ENCODE measurements around the gene NRDC.
"Not testable (repeated sequence)": the region's sequence is repeated elsewhere in the genome, so short reads cannot be mapped to it uniquely, and the experiment has no call there.

Gene NRDC

GRCh38 chr1:51878616-51879336 lies at the start of gene NRDC:
Gene NRDC, minus strand, starts transcription at chr1:51878727. Its CDS starts 112 bp downstream, at chr1:51878615.
- DNase-seq (ENCODE audit: low read depth) = peak; percentile 98

DNA sequence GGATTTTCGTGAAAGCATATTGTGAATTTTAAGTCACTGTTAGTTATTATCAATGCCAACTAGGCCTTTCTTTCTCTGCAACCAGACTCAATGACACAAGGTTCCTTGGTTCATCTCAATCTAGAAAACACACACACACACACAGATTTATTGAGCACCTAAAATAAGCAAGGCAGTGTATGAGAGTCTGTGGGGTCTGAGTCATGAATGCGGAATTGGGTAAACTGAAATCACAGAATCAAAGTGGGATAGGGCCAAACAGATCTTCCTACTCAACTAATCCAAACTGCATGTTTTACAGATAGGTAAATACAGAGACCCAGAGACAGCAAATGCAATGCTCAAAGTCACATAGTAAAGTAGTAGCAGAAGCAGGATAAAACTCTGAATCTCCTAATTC lies 48.5 kb upstream of the NRDC start:
- DNase-seq (ENCODE audit: low read depth) = no peak

GRCh38 chr1:51926171-51926812 lies 47.8 kb upstream of the NRDC start:
- DNase-seq (ENCODE audit: low read depth) = no peak

DNA sequence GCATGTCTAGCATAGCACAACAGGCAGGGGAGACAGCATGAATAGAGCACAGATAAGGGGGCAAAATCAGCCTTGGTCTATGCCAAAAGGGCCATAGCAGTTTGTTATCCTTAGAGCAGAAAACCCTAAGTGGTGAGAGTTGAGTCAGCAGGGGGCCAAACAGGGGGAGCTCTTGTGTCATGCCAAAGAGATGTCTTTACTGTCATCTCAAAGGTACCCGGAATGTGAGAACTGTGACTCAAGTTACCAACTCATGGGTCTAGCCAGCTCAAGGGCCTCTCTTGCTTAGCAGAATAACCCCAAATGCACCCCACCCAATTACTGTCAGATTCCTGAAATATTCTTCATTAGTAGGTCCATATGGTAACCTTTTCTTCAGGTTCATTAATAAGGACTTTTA lies 45.9 kb upstream of the NRDC start:
- no peak for DNase-seq (ENCODE audit: low read depth)

GRCh38 chr1:51922040-51922439 lies 43.5 kb upstream of the NRDC start:
- no peak for DNase-seq (ENCODE audit: low read depth)

GRCh38 chr1:51920130-51920529 lies 41.6 kb upstream of the NRDC start:
- DNase-seq (ENCODE audit: low read depth) = no peak

- no peak for DNase-seq (ENCODE audit: low read depth)
Observed at GRCh38 chr1:51919684-51920083, 41.2 kb upstream of the NRDC start.

- no peak for DNase-seq (ENCODE audit: low read depth)
Observed at GRCh38 chr1:51916587-51917405, 38.3 kb upstream of the NRDC start.

GRCh38 chr1:51915951-51916350 lies 37.4 kb upstream of the NRDC start:
- no peak for DNase-seq (ENCODE audit: low read depth)

DNA sequence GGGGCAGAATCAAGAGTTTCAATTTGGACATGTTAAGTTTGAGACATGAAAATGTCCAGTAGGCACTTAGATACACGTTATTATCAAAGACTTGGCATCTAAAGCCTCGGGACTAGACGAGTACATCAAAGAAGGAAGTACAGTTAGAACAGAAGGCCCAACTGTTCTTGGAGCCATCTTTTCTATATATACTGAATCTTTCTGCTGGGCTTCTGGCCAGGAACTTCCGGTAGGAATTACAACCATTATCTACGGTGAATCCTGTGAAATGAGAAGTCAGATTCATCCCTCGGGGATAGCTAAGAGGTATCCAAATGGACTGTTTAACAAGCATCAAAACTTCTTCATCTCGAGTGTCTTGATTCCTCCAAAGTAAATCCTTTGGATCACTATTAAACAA lies 34.4 kb upstream of the NRDC start:
- DNase-seq (ENCODE audit: low read depth) = no peak

DNA sequence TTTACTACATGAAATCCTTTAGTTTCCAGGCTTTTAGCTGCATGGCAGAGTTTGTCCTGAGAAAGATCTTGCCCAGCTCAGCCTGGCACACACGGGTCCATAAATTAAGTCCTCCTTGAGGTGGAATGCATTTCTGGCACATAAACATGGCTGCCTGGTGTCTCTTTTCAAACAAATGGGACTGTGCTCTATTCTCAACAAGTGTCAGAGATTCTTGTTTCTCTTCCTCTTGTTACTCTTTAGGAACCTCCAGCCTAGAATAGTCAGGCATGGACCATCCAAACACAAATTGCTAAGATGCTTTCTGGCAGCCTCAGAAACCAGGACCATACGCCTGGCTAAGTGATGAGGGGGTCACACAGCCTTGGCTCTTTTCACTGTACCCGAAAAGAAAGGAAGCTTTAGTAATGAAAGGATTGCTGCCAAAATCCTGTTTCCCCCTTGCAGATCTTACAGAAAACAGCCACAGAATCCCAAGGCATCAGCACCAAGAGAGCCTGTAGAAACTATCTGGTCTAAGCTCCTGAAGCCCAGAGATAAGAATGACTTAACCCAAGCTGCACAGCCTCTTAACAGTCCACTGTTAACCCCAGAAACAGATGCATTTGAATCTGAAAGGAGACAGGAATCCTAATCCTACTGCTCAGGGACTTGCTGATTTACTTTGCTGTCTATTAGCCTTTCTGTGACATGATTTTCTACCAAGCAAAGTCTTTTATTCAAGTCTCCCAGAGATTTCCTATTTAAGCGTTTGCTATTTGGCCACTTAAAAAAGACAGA lies 31.9 kb upstream of the NRDC start:
- no peak for DNase-seq (ENCODE audit: low read depth)

GRCh38 chr1:51908499-51908898 lies 30.0 kb upstream of the NRDC start:
- DNase-seq (ENCODE audit: low read depth) = no peak

DNA sequence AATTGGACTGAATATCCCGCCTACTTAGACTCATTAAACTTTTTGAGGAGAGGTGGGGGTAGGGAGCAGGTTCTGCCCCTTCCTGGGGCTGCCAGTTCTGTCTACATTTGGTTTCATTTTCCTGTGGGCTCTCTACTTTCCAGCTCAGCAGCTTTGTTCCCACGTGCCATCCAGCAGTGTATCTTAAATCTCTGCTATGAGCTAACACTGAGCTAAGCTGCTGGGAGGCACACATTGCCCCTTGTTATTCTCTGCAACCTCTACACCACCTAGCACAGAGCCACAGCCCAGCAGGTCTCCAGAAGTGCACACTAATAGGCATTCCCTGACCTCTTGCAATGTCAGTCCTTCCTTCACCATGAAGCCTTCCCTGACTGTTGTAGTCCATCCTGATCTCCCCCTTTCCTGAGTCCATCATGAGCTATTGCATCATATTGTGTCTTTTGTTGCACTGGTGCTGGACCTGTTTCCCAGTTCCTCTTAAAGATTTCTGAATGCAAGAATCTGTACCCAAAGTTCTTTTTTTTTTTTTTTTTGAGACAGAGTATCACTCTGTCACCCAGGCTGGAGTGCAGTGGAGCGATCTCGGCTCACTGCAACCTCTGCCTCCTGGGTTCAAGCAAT lies 28.7 kb upstream of the NRDC start:
- no peak for DNase-seq (ENCODE audit: low read depth)

- DNase-seq (ENCODE audit: low read depth) = no peak
Observed at GRCh38 chr1:51906306-51907078, 28.0 kb upstream of the NRDC start.

DNA sequence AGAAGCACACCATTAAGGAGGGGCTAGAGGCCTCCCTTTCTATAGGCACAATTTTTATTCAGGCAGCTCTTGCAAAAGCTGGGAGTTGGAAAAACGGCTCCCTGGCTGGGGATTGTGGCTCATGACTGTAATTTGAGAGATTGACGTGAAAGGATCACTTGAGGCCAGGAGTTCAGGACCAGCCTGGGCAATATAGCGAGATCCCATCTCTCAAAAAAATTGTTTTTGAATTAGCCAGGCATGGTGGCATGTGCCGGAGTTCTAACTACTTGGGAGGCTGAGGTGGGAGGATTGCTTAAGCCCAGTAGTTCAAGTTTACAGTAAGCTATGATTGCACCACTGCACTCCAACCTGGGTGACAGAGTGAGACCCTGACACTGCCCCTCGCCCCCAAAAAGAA lies 23.9 kb upstream of the NRDC start:
- no peak for DNase-seq (ENCODE audit: low read depth)

DNA sequence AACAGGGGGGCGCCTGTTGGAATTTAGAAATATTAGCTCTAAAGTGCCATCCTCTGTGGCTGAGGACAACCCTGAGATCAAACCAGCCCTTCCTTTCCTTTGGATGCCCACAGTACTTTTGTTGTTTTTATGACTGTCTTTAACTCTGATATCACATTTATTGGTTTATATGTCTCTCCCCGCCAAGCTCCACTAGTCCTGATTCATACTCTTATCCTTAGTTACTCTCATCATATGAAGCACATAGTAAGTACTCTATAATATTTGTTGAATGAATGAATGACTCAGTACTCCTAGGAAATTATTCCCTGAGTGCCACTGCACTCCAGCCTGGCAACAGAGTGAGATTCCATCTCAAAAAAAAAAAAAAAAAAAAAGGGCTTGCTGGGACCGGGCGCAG lies 22.6 kb upstream of the NRDC start:
- DNase-seq (ENCODE audit: low read depth) = no peak

DNA sequence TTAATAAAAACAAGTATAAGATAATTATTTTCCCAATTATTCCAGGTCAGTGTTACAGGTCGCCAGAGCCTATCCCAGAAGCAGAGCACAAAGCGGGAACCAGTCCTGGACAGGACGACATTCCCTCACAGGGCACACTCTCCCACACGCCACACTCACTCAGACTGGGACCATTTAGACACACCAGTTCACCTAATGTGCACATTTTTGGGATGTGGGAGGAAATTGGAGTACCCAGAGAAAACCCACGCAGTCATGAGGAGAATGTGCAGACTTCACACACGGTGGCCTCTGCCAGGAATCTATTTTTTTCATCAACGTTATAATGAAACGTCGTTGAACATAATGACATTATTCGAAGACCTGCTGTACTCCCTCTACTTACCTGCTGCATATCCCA lies 20.5 kb upstream of the NRDC start:
- no peak for DNase-seq (ENCODE audit: low read depth)

GRCh38 chr1:51898090-51898734 lies 19.7 kb upstream of the NRDC start:
- DNase-seq (ENCODE audit: low read depth) = no peak

- DNase-seq (ENCODE audit: low read depth) = no peak
Observed at GRCh38 chr1:51897699-51898031, 19.1 kb upstream of the NRDC start.

DNA sequence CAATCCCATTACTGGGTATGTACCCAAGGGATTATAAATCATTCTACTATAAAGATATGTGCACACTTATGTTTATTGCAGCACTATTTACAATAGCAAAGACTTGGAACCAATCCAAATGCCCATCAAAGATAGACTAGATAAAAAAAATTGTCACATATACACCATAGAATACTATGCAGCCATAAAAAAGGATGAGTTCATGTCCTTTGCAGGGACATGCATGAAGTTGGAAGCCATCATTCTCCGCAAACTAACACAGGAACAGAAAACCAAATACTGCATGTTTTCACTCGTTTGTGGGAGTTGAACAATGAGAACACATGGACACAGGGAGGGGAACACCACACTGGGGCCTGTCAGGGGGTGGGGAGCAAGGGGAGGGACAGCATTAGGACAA lies 16.2 kb upstream of the NRDC start:
- DNase-seq (ENCODE audit: low read depth) = not testable (repeated sequence)

DNA sequence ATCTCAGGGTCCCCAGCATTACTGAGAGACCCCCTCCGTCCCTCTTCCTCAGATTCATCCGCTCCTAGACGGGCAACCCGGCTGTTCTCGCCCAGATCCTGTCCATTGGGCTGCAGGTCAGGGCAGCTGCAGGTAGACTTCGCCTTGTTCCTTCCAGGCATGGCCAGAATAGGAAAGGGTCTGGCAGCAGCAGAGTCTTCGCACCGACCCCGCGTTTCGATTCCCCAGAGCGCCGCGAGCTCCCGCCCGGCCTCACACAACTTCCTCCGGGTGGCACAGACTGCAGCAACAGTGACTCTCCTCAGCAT lies 265 bp downstream of the NRDC start:
- DNase-seq (ENCODE audit: low read depth) = no peak

Measured in stimulated activated CD8-positive, alpha-beta memory T cell treated with anti-CD3 and anti-CD28 coated beads, Interleukin-4, amount 100 ng/mL, for 24 hours (primary cell).